ENCODE data around the gene SLC35F6.

The SLC35F6 gene

DNA sequence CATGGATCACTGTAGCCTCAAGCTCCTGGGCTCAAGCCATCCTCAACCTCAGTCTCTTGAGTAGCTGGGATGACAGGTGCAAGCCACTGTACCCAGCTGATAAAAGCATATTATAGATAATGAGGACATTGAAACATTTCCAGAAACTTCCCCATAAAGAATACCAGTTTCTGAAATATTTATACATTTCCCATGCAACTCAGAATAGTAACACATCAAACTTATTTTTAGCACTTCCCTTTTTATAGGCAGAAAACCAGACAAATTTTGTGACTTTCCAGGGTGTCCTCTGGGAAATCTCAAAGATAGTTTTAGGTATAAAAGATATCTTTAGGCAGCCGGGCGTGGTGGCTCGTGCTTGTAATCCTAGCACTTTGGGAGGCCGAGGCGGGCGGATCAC, 58.8 kb downstream of the SLC35F6 start:
- no peak for DNase-seq (ENCODE audit: low spot score)
